Measurements from ENCODE around the gene PLA2G2C.

PLA2G2C gene

DNA sequence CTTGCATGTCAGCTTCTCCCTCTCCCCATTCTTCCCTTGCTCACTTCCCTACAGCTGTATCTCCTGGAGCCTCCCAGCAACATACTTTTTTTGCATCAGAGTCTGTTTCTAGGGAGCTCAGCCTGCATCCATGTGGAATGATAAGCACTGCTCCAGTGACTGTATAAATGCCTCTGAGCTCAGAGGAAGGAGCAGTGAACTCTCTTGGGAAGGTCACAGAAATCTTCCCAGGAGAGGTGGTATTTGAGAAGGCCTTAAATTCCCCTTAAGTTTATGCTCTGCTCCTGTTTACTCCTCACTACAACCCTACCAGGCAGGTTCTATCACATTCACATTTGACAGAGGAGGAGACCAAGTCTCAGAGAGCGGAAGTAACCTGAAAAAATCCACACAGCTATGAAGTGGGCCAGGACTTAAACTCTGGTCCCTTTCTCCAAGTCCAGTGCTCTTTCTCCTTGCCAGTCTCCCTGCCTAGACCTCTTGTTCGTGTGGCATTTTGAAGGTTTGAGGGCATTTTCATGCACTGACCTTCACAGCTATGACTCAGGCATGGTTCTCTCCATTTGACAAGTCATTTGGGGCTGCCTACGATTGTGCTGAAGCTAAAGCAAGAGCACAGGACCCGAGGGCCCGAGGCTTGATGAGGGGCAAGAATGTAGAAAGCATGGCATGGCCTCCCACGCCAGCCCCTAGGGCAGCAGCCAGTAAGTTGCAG is 6.0 kb downstream of the PLA2G2C start:
- Histone ChIP-seq H3K27ac (no peak overlapping the region), H3K4me2 (ENCODE audit: low read length) (no peak overlapping the region), H3K27me3 (ENCODE audit: control insufficient read depth, insufficient read depth, low read length) (no peaks in the 10 kb centered on the region), H3K4me1 (no peaks in the 10 kb centered on the region), H2AFZ (no peak overlapping the region), H3K4me3 (ENCODE audit: low read depth, low read length) (no peak overlapping the region), H3K9ac (no peak overlapping the region), H3K9me3 (ENCODE audit: control insufficient read depth, low read length) (no peaks in the 10 kb centered on the region), H3K79me2 (no peaks in the 10 kb centered on the region), H3K36me3 (ENCODE audit: control insufficient read depth, insufficient read depth, low read length) (no peaks in the 10 kb centered on the region)
- TF ChIP-seq, protein P1, sequence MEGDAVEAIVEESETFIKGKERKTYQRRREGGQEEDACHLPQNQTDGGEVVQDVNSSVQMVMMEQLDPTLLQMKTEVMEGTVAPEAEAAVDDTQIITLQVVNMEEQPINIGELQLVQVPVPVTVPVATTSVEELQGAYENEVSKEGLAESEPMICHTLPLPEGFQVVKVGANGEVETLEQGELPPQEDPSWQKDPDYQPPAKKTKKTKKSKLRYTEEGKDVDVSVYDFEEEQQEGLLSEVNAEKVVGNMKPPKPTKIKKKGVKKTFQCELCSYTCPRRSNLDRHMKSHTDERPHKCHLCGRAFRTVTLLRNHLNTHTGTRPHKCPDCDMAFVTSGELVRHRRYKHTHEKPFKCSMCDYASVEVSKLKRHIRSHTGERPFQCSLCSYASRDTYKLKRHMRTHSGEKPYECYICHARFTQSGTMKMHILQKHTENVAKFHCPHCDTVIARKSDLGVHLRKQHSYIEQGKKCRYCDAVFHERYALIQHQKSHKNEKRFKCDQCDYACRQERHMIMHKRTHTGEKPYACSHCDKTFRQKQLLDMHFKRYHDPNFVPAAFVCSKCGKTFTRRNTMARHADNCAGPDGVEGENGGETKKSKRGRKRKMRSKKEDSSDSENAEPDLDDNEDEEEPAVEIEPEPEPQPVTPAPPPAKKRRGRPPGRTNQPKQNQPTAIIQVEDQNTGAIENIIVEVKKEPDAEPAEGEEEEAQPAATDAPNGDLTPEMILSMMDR (IDR thresholded peaks at IDR 0.05): no peak

DNA sequence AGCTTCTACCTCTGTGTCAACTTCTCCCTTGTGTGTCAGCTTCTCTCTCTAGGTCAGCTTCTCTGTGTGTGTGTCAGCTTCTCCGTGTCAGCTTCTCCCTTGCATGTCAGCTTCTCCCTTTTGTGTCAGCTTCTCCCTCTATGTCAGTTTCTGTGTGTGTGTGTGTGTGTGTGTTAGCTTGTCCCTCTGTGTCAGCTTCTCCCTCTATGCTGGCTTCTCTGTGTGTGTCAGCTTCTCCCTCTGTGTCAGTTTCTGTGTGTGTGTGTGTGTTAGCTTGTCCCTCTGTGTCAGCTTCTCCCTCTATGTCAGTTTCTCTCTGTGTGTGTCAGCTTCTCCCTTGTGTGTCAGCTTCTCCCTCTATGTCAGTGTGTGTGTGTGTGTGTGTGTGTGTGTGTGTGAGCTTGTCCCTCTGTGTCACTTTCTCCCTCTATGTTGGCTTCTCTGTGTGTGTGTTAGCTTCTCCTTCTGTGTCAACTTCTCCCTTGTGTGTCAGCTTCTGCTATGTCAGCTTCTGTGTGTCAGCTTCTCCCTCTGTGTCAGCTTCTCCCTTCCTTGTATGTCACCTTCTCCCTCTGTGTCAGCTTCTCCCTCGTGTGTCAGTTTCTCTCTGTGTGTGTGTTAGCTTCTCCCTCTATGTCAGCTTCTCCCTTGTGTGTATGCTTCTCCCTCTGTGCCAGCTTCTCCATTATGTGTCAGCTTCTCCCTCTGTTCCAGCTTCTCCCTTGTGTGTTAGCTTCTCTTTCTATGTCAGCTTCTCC is 6.8 kb downstream of the PLA2G2C start:
- Histone ChIP-seq H3K4me1 (no peaks in the 10 kb centered on the region), H2AFZ (no peak overlapping the region), H3K4me3 (ENCODE audit: low read depth, low read length) (no peak overlapping the region), H3K36me3 (ENCODE audit: control insufficient read depth, insufficient read depth, low read length) (no peaks in the 10 kb centered on the region), H3K27me3 (ENCODE audit: control insufficient read depth, insufficient read depth, low read length) (no peaks in the 10 kb centered on the region), H3K79me2 (no peaks in the 10 kb centered on the region), H3K27ac (no peak overlapping the region), H3K4me2 (ENCODE audit: low read length) (no peak overlapping the region), H3K9ac (no peak overlapping the region), H3K9me3 (ENCODE audit: control insufficient read depth, low read length) (no peaks in the 10 kb centered on the region)
- TF ChIP-seq, protein P1 (IDR thresholded peaks at IDR 0.05): no peak

DNA sequence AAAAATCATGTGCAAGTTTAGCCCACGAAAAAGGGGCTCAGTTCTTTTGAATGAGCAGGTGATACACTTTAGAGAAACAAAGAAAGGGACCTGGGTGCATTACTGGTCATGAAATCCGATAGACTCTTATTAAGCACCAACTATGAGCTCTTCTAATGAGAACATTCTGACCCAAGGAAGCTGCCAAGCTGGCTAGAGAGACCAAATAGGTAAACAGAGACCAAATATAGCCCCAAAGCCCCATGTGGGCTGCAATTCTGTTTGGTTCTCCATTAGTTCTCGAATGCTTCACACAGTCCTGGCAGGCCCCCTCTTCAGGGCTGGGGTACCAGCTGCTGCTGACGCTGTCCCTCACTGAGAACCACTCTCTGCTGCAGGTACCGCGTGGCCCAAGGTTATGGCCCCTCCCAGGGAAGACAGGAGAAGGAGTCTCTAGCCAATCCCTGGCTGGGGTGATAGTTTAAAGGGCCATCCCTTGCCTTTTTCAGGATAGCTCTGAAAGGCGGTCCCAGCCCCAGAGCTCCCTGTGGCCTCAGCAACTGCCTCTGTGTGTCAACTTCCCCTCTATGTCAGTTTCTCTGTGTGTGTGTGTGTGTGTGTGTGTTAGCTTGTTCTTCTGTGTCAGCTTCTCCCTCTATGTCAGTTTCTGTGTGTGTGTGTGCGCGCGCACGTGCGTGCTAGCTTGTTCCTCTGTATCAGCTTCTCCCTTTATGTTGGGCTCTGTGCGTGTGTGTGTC is 7.5 kb downstream of the PLA2G2C start:
- Histone ChIP-seq H3K4me3 (ENCODE audit: low read depth, low read length) (no peak overlapping the region), H3K9ac (no peak overlapping the region), H3K9me3 (ENCODE audit: control insufficient read depth, low read length) (no peaks in the 10 kb centered on the region), H2AFZ (no peak overlapping the region), H3K27me3 (ENCODE audit: control insufficient read depth, insufficient read depth, low read length) (no peaks in the 10 kb centered on the region), H3K36me3 (ENCODE audit: control insufficient read depth, insufficient read depth, low read length) (no peaks in the 10 kb centered on the region), H3K79me2 (no peaks in the 10 kb centered on the region), H3K4me1 (no peaks in the 10 kb centered on the region), H3K4me2 (ENCODE audit: low read length) (no peak overlapping the region), H3K27ac (no peak overlapping the region)
- TF ChIP-seq, protein P1 (IDR thresholded peaks at IDR 0.05): no peak

DNA sequence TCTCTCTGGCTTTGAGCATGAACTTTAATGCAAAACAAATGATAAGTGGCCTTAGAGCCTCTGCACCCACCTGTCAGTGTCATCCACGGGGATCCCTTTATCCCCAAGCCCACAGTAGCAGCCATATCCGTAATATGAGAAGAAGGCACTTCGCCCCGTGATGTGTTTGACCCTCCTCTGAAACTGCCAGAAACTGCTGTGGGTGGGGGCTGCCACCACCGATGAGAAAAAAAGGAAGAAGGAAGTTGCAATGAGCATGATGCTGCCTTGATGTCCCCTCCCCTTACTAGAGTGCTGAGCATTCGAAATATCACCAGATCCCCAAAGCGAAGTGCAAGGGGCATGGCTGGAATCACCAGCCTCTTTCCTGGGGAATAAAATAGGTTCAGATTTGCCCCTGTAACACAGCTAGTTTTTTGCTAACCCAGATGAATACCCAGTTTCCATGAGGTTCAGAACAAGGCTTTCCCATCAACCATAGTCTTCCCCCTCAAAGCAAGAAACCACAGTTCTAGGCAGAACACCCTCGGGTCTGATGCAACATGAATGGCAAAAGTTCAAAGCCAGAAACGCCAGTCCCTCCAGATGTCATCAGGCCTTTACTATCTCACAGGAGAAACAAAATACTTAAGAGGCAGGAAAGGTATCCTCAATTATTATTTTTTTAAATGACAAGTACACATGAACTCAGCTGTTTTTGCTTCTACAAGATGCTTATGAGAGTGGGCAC is 11.2 kb downstream of the PLA2G2C start:
- TF ChIP-seq, protein P1 (IDR thresholded peaks at IDR 0.05): no peak
- H2AFZ ChIP-seq: no peak overlapping the region
- no peak overlapping the region for H3K9ac ChIP-seq
- no peak overlapping the region for H3K4me3 ChIP-seq (ENCODE audit: low read depth, low read length)
- H3K36me3 ChIP-seq (ENCODE audit: control insufficient read depth, insufficient read depth, low read length): no peaks in the 10 kb centered on the region
- H3K9me3 ChIP-seq (ENCODE audit: control insufficient read depth, low read length): no peaks in the 10 kb centered on the region
- H3K4me2 ChIP-seq (ENCODE audit: low read length): no peak overlapping the region
- H3K27me3 ChIP-seq (ENCODE audit: control insufficient read depth, insufficient read depth, low read length): no peaks in the 10 kb centered on the region
- H3K79me2 ChIP-seq: no peaks in the 10 kb centered on the region
- H3K27ac ChIP-seq: no peak overlapping the region
- no peaks in the 10 kb centered on the region for H3K4me1 ChIP-seq
